Activated T-helper 17 cell treated with anti-CD3 and anti-CD28 coated beads, Interleukin-2, amount 50 U/mL, for 72 hours (primary cell): ENCODE data around the gene TM7SF2. TPM values are rescaled to one million over a fixed set of nuclear protein-coding genes. Genes with fewer than 3 reads are reported as not detected.

Source experiments
- ATAC-seq: fragments of 150-1000 bp; cut with Tn5 transposase; replicated peaks from 2 replicates; pipeline ENCODE4 v1.10.0; 2021; ENCODE audit warnings: mild to moderate bottlenecking, moderate library complexity
- H3K27ac Mint-ChIP-seq: one replicate; pipeline ENCODE4 v1.8.0; 2022; ENCODE audit warnings: mixed read lengths
- H3K27me3 Mint-ChIP-seq: one replicate; pipeline ENCODE4 v1.8.0; 2022; ENCODE audit warnings: mixed read lengths
- H3K36me3 Mint-ChIP-seq: one replicate; pipeline ENCODE4 v1.8.0; 2022; ENCODE audit warnings: low read depth, mild to moderate bottlenecking, mixed read lengths
- H3K4me1 Mint-ChIP-seq: one replicate; pipeline ENCODE4 v1.8.0; 2022; ENCODE audit warnings: mixed read lengths
- H3K4me3 Mint-ChIP-seq: one replicate; pipeline ENCODE4 v1.8.0; 2022; ENCODE audit warnings: mild to moderate bottlenecking, mixed read lengths
- H3K9me3 Mint-ChIP-seq: one replicate; pipeline ENCODE4 v1.8.0; 2022; ENCODE audit warnings: mixed read lengths
- total RNA-seq, 2 donors: library from RNA; stranded (reverse); gene quantifications; one replicate each; pipeline ENCODE4 v1.2.3, GENCODE V29; 2022

The TM7SF2 gene
- total RNA-seq, 2 donors from 2014 or later, result 19.7 to 20.1 TPM

DNA sequence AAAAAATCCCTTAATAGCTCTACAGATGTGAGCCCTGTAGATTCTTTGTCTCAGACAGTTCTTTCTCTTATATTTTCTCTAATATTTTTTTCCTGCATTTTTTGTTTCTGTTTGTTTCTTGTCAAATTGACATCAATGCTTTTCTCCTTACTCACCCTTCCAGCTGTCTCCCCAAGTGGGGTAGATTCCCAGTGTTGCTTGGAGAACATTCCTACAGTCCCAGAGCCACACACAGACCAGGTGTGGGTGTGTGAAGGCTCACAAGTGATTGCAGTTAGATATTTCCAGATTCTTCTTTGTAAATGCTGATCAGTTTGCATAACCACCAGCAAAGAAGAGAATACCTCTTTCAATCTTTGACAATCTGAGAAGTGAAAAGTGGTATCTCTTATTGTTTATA, 8.2 kb upstream of the TM7SF2 start:
- H3K27me3 Mint-ChIP-seq, result no peaks in the 10 kb centered on the region
- peaks cover 9% of the 10 kb centered on the region for H3K4me1 Mint-ChIP-seq
- no peaks in the 10 kb centered on the region for H3K9me3 Mint-ChIP-seq
- H3K4me3 Mint-ChIP-seq, result no peak overlapping the region
- H3K36me3 Mint-ChIP-seq, result peaks cover 53% of the 10 kb centered on the region
- H3K27ac Mint-ChIP-seq, result peak overlapping the region; percentile 78
- no peak for ATAC-seq

DNA sequence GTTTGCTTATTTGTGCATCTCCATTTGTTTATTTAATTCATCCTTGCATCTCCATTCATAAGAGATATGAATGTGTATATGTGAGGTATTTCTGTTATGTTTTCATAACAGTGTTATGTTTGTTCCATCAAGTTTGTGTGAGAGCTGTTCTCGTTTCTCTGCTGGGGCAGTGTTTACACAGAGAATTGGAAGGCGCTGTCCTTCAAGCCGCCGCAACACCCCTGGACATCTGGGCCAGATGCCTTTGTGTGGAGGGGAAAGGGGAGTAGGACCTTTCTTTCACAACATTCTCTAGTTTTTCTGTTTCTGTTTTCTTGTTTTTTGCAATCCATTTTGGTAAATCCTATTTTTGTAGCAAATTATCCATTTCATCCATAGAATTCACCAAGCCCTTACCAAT, 7.0 kb upstream of the TM7SF2 start:
- no peak for ATAC-seq
- no peak overlapping the region for H3K4me3 Mint-ChIP-seq
- H3K27ac Mint-ChIP-seq, result peak overlapping the region; percentile 78
- H3K9me3 Mint-ChIP-seq, result no peaks in the 10 kb centered on the region
- no peaks in the 10 kb centered on the region for H3K27me3 Mint-ChIP-seq
- H3K36me3 Mint-ChIP-seq, result peaks cover 44% of the 10 kb centered on the region
- peaks cover 4% of the 10 kb centered on the region for H3K4me1 Mint-ChIP-seq

DNA sequence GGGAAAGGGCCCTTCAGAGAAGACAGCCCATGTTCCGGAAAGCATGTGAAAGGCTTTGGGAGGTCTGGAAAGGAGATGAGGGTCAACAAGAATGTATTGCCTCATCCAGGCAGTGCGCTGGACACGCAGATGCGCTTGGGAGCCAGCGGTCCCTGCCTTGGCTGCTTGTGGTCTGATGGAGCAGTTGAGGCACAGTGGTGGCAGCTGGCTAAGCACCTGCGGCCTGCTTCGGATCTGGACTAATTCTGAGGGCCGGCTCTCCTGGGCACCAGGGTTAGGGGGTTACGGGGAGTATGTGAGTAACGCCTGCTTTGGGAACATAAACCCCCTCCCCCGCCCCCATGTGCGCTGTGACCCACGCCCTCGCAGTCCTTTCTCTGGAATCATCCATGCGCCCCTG, 4.6 kb upstream of the TM7SF2 start:
- H3K27ac Mint-ChIP-seq, result no peak overlapping the region
- peaks cover 43% of the 10 kb centered on the region for H3K36me3 Mint-ChIP-seq
- no peaks in the 10 kb centered on the region for H3K27me3 Mint-ChIP-seq

DNA sequence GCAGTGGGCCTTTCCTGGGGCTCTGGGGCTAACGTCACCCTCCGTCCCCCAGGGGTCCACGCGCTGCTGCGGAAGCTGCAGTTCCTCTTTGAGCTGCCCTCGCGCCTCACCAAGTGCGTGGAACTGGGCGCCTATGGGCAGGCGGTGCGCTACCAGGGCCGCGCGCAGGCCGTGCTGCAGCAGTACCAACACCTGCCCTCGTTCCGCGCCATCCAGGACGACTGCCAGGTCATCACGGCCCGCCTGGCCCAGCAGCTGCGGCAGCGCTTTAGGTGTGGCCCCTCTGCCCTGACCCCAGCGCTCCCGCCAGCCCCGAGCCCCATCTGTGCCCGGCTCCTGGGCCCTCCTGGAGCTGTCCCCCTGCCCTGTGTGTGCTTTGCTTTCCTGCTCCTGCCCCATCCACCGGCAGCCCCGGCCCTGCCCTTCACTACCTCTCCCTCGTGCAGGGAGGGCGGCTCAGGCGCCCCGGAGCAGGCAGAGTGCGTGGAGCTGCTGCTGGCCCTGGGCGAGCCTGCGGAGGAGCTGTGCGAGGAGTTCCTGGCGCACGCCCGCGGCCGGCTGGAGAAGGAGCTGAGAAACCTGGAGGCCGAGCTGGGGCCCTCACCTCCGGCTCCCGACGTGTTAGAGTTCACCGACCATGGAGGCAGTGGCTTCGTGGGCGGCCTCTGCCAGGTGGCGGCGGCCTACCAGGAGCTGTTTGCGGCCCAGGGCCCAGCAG, 3.8 kb upstream of the TM7SF2 start:
- no peaks in the 10 kb centered on the region for H3K27me3 Mint-ChIP-seq
- H3K9me3 Mint-ChIP-seq, result no peaks in the 10 kb centered on the region
- no peak overlapping the region for H3K4me3 Mint-ChIP-seq
- H3K36me3 Mint-ChIP-seq, result peaks cover 42% of the 10 kb centered on the region
- no peak for ATAC-seq
- H3K27ac Mint-ChIP-seq, result no peak overlapping the region
- H3K4me1 Mint-ChIP-seq, result peaks cover 4% of the 10 kb centered on the region

More for the DNA sequence above, 4.6 kb upstream of the TM7SF2 start:
- ATAC-seq, result no peak
- Mint-ChIP-seq H3K4me3 (no peak overlapping the region), H3K4me1 (peaks cover 4% of the 10 kb centered on the region), H3K9me3 (no peaks in the 10 kb centered on the region)

- H3K36me3 Mint-ChIP-seq, result peaks cover 35% of the 10 kb centered on the region
- no peak for ATAC-seq
- no peak overlapping the region for H3K27ac Mint-ChIP-seq
- H3K9me3 Mint-ChIP-seq, result no peaks in the 10 kb centered on the region
- H3K4me3 Mint-ChIP-seq, result no peak overlapping the region
- H3K4me1 Mint-ChIP-seq, result peaks cover 8% of the 10 kb centered on the region
- H3K27me3 Mint-ChIP-seq, result no peaks in the 10 kb centered on the region
These were observed 3.1 kb upstream of the TM7SF2 start for GRCh38 chr11:65108469-65109123.

DNA sequence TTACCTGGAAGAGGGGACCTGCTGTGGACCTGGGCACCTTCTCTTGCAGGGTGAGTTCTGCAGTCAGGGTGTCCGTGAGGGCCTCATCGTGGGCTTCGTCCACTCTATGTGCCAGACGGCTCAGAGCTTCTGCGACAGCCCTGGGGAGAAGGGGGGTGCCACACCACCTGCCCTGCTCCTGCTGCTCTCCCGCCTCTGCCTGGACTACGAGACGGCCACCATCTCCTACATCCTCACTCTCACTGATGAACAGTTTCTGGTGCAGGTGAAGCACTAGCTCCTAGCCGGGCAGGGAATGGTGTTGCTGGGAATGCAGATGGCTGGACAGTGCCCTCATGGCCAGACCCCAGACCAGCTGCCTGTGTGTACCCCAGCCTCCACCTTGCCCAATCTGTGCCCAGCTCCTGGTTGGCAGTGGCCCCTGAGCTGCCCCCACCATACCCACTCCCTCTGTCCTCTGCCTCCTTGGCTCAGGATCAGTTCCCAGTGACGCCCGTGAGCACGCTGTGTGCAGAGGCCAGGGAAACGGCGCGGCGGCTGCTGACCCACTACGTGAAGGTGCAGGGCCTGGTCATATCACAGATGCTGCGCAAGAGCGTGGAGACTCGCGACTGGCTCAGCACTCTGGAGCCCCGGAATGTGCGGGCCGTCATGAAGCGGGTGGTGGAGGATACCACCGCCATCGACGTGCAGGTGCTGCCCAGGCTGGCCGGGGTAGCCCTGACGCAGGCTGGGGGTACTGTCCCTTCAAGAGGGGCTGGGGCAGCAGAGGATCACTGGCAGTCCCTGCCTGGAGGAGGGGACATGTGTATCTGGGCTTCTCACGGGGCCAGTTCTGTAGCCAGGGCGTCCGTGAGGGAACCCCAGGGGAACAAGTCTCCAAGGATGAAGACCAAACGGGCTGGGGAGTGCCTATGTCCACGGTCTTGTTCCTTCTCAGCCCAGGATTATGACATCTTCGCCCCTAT, 2.2 kb upstream of the TM7SF2 start:
- H3K4me1 Mint-ChIP-seq, result peaks cover 8% of the 10 kb centered on the region
- no peaks in the 10 kb centered on the region for H3K9me3 Mint-ChIP-seq
- ATAC-seq, result no peak
- H3K36me3 Mint-ChIP-seq, result peaks cover 27% of the 10 kb centered on the region
- H3K4me3 Mint-ChIP-seq, result no peak overlapping the region
- peak overlapping the region; percentile 38 for H3K27ac Mint-ChIP-seq
- no peaks in the 10 kb centered on the region for H3K27me3 Mint-ChIP-seq

DNA sequence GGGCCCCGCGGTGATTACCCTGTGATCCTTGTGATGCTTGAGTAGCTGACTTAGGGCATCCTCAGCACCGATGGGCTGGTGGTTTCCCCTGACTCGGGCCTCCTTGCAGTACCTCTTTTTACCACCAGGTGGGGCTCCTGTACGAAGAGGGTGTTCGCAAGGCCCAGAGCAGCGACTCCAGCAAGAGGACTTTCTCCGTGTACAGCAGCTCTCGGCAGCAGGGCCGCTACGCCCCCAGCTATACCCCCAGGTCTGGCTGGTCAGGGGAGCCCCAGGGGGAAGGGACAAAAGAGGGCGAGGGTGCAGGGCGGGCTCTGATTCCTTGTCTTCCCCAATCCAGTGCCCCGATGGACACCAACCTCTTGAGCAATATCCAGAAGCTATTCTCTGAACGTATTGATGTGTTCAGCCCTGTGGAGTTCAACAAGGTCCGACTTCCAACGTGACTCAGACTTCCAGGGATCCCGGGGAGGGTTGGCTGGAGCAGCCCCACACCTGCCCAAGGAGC, 1.3 kb upstream of the TM7SF2 start:
- Mint-ChIP-seq H3K9me3 (no peaks in the 10 kb centered on the region), H3K27ac (peak overlapping the region; percentile 38), H3K27me3 (no peaks in the 10 kb centered on the region), H3K36me3 (peaks cover 18% of the 10 kb centered on the region), H3K4me3 (peak overlapping the region; percentile 95), H3K4me1 (peaks cover 8% of the 10 kb centered on the region)
- ATAC-seq, result peak; percentile 60

- no peaks in the 10 kb centered on the region for H3K27me3 Mint-ChIP-seq
- H3K9me3 Mint-ChIP-seq, result no peaks in the 10 kb centered on the region
- no peak for ATAC-seq
- peaks cover 10% of the 10 kb centered on the region for H3K36me3 Mint-ChIP-seq
- H3K4me3 Mint-ChIP-seq, result peak overlapping the region; percentile 95
- H3K4me1 Mint-ChIP-seq, result peaks cover 5% of the 10 kb centered on the region
- H3K27ac Mint-ChIP-seq, result peak overlapping the region; percentile 94
These were observed 421 bp upstream of the TM7SF2 start for GRCh38 chr11:65111159-65111743.

GRCh38 chr11:65112546-65113360, 1.1 kb downstream of the TM7SF2 start:
- ATAC-seq, result peak; percentile 55
- Mint-ChIP-seq H3K36me3 (peaks cover 16% of the 10 kb centered on the region), H3K4me1 (peaks cover 6% of the 10 kb centered on the region), H3K9me3 (no peaks in the 10 kb centered on the region), H3K27ac (peak overlapping the region; percentile 86), H3K4me3 (peak overlapping the region; percentile 95), H3K27me3 (no peaks in the 10 kb centered on the region)

DNA sequence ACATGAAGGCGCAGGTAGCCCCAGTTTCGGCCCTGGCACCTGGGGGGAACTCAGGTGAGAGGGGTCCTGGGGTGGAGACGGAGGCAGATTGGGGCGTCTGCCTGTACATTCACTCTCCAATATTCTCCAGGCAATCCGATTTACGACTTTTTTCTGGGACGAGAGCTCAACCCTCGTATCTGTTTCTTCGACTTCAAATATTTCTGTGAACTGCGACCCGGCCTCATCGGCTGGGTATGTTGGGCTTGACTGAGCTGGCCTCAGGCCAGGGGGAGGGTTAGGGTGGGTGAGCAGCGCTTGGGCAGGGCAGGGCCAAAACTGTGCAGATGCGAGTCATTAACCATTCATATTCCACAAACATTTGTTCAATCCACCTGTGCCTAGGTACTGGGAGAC, 1.7 kb downstream of the TM7SF2 start:
- H3K4me1 Mint-ChIP-seq, result peaks cover 10% of the 10 kb centered on the region
- H3K27ac Mint-ChIP-seq, result peak overlapping the region; percentile 86
- H3K4me3 Mint-ChIP-seq, result peak overlapping the region; percentile 95
- H3K27me3 Mint-ChIP-seq, result no peaks in the 10 kb centered on the region
- no peaks in the 10 kb centered on the region for H3K9me3 Mint-ChIP-seq
- peaks cover 22% of the 10 kb centered on the region for H3K36me3 Mint-ChIP-seq
- no peak for ATAC-seq

DNA sequence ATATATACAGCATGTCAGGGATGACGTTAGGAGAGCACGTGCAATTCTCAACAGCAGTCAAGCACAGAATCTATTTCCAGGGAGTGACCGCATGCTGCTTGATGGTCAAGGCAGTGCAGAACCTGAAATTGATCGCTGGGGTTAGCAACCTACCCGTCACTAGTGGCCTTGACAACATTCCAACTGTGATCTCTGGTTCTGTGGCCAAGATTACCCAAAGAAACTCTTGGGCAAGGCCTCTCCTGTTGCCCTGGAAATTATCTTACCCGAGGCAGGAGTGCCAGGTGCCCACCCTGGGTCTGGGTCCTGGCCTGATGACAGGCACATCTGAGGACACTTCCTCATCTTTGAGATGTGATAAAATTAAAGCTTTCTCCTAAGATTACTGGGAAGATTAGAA, 2.2 kb downstream of the TM7SF2 start:
- Mint-ChIP-seq H3K27ac (peak overlapping the region; percentile 86), H3K4me1 (peaks cover 13% of the 10 kb centered on the region), H3K4me3 (peak overlapping the region; percentile 95)

DNA sequence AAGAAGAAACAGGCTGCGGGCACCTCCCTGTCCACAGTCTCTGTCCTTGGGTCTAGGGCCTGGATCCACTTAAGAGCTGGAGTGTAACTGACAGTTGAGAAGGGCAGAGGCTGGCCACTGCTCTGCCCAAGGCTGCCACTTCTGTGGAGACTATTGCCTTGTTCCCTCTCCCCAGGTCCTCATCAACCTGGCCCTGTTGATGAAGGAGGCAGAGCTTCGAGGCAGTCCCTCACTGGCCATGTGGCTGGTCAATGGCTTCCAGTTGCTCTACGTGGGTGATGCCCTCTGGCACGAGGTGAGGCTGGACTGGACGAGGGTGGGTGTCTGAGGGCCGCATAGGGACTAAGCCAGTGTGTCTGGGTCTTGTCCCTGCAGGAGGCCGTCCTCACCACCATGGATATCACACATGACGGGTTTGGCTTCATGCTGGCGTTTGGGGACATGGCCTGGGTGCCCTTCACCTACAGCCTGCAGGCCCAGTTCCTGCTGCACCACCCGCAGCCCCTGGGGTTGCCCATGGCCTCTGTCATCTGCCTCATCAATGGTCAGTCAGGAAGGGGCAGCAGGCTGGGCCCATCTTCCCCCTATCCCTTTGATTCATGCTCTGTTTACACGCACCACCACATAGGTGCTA, 3.0 kb downstream of the TM7SF2 start:
- no peaks in the 10 kb centered on the region for H3K9me3 Mint-ChIP-seq
- H3K27ac Mint-ChIP-seq, result peak overlapping the region; percentile 86
- H3K27me3 Mint-ChIP-seq, result no peaks in the 10 kb centered on the region
- H3K4me1 Mint-ChIP-seq, result peaks cover 13% of the 10 kb centered on the region
- peak overlapping the region; percentile 95 for H3K4me3 Mint-ChIP-seq
- no peak for ATAC-seq
- peaks cover 35% of the 10 kb centered on the region for H3K36me3 Mint-ChIP-seq

More for the DNA sequence above, 2.2 kb downstream of the TM7SF2 start:
- peaks cover 27% of the 10 kb centered on the region for H3K36me3 Mint-ChIP-seq
- no peak for ATAC-seq
- no peaks in the 10 kb centered on the region for H3K9me3 Mint-ChIP-seq
- no peaks in the 10 kb centered on the region for H3K27me3 Mint-ChIP-seq
